CD14-positive monocyte (primary cell): Measurements from ENCODE around the gene TNFRSF12A. TPM values are rescaled to one million over a fixed set of nuclear protein-coding genes. Genes with fewer than 3 reads are reported as not detected.

Experiments
- DNase-seq, 3 donors: peaks; one replicate each; pipeline ENCODE4 v3.0.0-alpha.2; 2011 to 2022
- H2AFZ ChIP-seq: 2 replicates; pipeline ENCODE4 v1.6.0; 2012; ENCODE audit warnings: mild to moderate bottlenecking, low read depth, low read length, inconsistent platforms; ENCODE audit not compliant: insufficient read depth, poor library complexity, severe bottlenecking
- H3K27ac ChIP-seq, 2 donors: 1 replicate in 1 of 2; 2 replicates in 1 of 2; pipeline ENCODE4 v1.5.1; 2012 to 2013; ENCODE audit warnings: low read length in 2 of 2, control low read depth in 1 of 2, inconsistent platforms in 1 of 2, low read depth in 1 of 2, mild to moderate bottlenecking in 1 of 2
- H3K27me3 ChIP-seq, 2 donors: one replicate each; pipeline versions ENCODE4 v1.6.0 to v1.6.1; 2011 to 2013; ENCODE audit warnings: low read length in 2 of 2; ENCODE audit not compliant: control insufficient read depth in 2 of 2, insufficient read depth in 2 of 2
- H3K36me3 ChIP-seq, 2 donors: replicated peaks in 1 of 2; 1 replicate in 1 of 2; 2 replicates in 1 of 2; pipeline versions ENCODE4 v1.5.1 to v1.6.1; 2012 to 2013; ENCODE audit warnings: low read length in 2 of 2, control low read depth in 1 of 2, inconsistent platforms in 1 of 2, mild to moderate bottlenecking in 1 of 2; ENCODE audit not compliant: insufficient read depth in 2 of 2, control insufficient read depth in 1 of 2
- H3K4me1 ChIP-seq, 2 donors: 1 replicate in 1 of 2; 2 replicates in 1 of 2; pipeline versions ENCODE4 v1.5.1 to v1.6.1; 2012 to 2013; ENCODE audit warnings: low read length in 2 of 2, control low read depth in 1 of 2, inconsistent platforms in 1 of 2, mild to moderate bottlenecking in 1 of 2, moderate library complexity in 1 of 2; ENCODE audit not compliant: insufficient read depth in 2 of 2, control insufficient read depth in 1 of 2
- H3K4me2 ChIP-seq: replicated peaks from 2 replicates; pipeline ENCODE3; 2012; ENCODE audit warnings: low read length, moderate library complexity, mild to moderate bottlenecking; ENCODE audit not compliant: poor library complexity, severe bottlenecking; ENCODE audit errors: extremely low read depth
- H3K4me3 ChIP-seq, 3 experiments: fragments of 200-600 bp in 1 of 3; sonication (generic) in 1 of 3; replicated peaks in 1 of 3; 1 replicate in 2 of 3; 2 replicates in 1 of 3; pipeline ENCODE4 v1.5.1; 2011 to 2013; ENCODE audit warnings: low read length in 3 of 3, mild to moderate bottlenecking in 3 of 3, control low read depth in 2 of 3, low read depth in 2 of 3, inconsistent platforms in 1 of 3, moderate library complexity in 1 of 3
- H3K79me2 ChIP-seq: 2 replicates; pipeline ENCODE4 v1.6.0; 2012; ENCODE audit warnings: mild to moderate bottlenecking, control low read depth, inconsistent platforms, low read length, moderate library complexity; ENCODE audit not compliant: insufficient read depth
- H3K9ac ChIP-seq: 2 replicates; pipeline ENCODE4 v1.6.0; 2017; ENCODE audit warnings: low read length, mild to moderate bottlenecking; ENCODE audit not compliant: insufficient read depth, poor library complexity, severe bottlenecking
- H3K9me3 ChIP-seq, 2 donors: replicated peaks in 1 of 2; 1 replicate in 1 of 2; 2 replicates in 1 of 2; pipeline versions ENCODE4 v1.5.1 to v1.6.1; 2012 to 2013; ENCODE audit warnings: low read length in 2 of 2, control low read depth in 1 of 2; ENCODE audit not compliant: control insufficient read depth in 1 of 2, insufficient read depth in 1 of 2
- H4K20me1 ChIP-seq: 2 replicates; pipeline ENCODE4 v1.6.0; 2012; ENCODE audit warnings: mild to moderate bottlenecking, low read length, control low read depth, moderate library complexity; ENCODE audit not compliant: insufficient read depth
- H3K27ac Mint-ChIP-seq, 7 donors: one replicate each; pipeline ENCODE4 v1.8.0; 2020; ENCODE audit warnings: mild to moderate bottlenecking in 7 of 7, mixed read lengths in 7 of 7, moderate library complexity in 6 of 7, inconsistent platforms in 2 of 7
- H3K27me3 Mint-ChIP-seq, 3 donors: one replicate each; pipeline ENCODE4 v1.8.0; 2021 to 2022; ENCODE audit warnings: low read depth in 3 of 3, mild to moderate bottlenecking in 3 of 3, mixed read lengths in 3 of 3, moderate library complexity in 3 of 3, inconsistent platforms in 1 of 3
- H3K36me3 Mint-ChIP-seq, 2 donors: one replicate each; pipeline ENCODE4 v1.8.0; 2020; ENCODE audit warnings: mixed read lengths in 2 of 2, inconsistent platforms in 1 of 2, mild to moderate bottlenecking in 1 of 2
- H3K4me1 Mint-ChIP-seq: one replicate; pipeline ENCODE4 v1.8.0; 2020; ENCODE audit warnings: mild to moderate bottlenecking, mixed read lengths
- H3K4me3 Mint-ChIP-seq, 2 donors: one replicate each; pipeline ENCODE4 v1.8.0; 2020; ENCODE audit warnings: mild to moderate bottlenecking in 2 of 2, mixed read lengths in 2 of 2, moderate library complexity in 1 of 2
- H3K9me3 Mint-ChIP-seq, 7 donors: one replicate each; pipeline ENCODE4 v1.8.0; 2020 to 2022; ENCODE audit warnings: mixed read lengths in 7 of 7, mild to moderate bottlenecking in 6 of 7, moderate library complexity in 6 of 7, inconsistent platforms in 2 of 7
- WGBS: methylation state at CpG from one replicate; pipeline ENCODE4 v1.1.5; 2013; ENCODE audit warnings: missing lambda C conversion rate; ENCODE audit not compliant: insufficient coverage; 5-methylcytosine and 5-hydroxymethylcytosine counted together
- intact Hi-C, 2 donors: fragments of 100-400 bp; cut with micrococcal nuclease; formaldehyde crosslinking; loops; one replicate each; pipeline versions ENCODE4 v1.15.0 to v1.15.1; 2023
- polyA plus RNA-seq, 3 donors: library from polyadenylated mRNA; depleted of rRNA in 1 of 3; unstranded in 2 of 3; stranded (reverse) in 1 of 3; fragments of 300-500 nt in 2 of 3; fragments of >200 nt in 1 of 3; fragmentation: Illumina TruSeq in 2 of 3; gene quantifications; 1 replicate in 2 of 3; 2 replicates in 1 of 3; pipeline ENCODE4 v1.2.3, GENCODE V29; 2012 to 2021
- TF ChIP-seq, protein P1 (sequence below): fragments of 200-600 bp; IDR thresholded peaks from one replicate; pipeline ENCODE4 v1.8.0; 2022; ENCODE audit warnings: antibody characterized with exemption, mild to moderate bottlenecking

Gene TNFRSF12A
- polyA plus RNA-seq, 3 donors: 2.9 to 6.2 (median 5.7) TPM

- no peak overlapping the region for H3K4me3 ChIP-seq
- H3K79me2 ChIP-seq: no peaks in the 10 kb centered on the region
- H3K4me1 ChIP-seq: peaks cover 8 to 9% of the 10 kb centered on the region in 2 donors
- intact Hi-C loops: loop anchor here in 1 of 2 donors (2.0 kb wide), 1 partner anchor 14 kb away; no protein-coding TSS in a partner anchor
- TF ChIP-seq, protein P1, sequence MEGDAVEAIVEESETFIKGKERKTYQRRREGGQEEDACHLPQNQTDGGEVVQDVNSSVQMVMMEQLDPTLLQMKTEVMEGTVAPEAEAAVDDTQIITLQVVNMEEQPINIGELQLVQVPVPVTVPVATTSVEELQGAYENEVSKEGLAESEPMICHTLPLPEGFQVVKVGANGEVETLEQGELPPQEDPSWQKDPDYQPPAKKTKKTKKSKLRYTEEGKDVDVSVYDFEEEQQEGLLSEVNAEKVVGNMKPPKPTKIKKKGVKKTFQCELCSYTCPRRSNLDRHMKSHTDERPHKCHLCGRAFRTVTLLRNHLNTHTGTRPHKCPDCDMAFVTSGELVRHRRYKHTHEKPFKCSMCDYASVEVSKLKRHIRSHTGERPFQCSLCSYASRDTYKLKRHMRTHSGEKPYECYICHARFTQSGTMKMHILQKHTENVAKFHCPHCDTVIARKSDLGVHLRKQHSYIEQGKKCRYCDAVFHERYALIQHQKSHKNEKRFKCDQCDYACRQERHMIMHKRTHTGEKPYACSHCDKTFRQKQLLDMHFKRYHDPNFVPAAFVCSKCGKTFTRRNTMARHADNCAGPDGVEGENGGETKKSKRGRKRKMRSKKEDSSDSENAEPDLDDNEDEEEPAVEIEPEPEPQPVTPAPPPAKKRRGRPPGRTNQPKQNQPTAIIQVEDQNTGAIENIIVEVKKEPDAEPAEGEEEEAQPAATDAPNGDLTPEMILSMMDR: no peak
- no peak overlapping the region for H3K4me2 ChIP-seq
- H3K9me3 ChIP-seq: no peaks in the 10 kb centered on the region
- DNase-seq: no peak
- H3K27ac Mint-ChIP-seq: peak overlapping the region in 1 of 7 donors; percentile 11
- H3K27ac ChIP-seq: no peak overlapping the region
- no peak overlapping the region for H3K9ac ChIP-seq
- H3K36me3 Mint-ChIP-seq: no peaks in the 10 kb centered on the region
- peaks cover 0 to 22% (median 16%) of the 10 kb centered on the region in 3 donors for H3K27me3 Mint-ChIP-seq
- peaks cover 7% of the 10 kb centered on the region for H3K4me1 Mint-ChIP-seq
- no peaks in the 10 kb centered on the region for H4K20me1 ChIP-seq
- H3K36me3 ChIP-seq: no peaks in the 10 kb centered on the region
- WGBS: 100% methylated on average over 2 of the region's 4 CpGs
- no peak overlapping the region for H2AFZ ChIP-seq
- H3K9me3 Mint-ChIP-seq: peaks cover 0 to 3% (median 0%) of the 10 kb centered on the region in 7 donors
- peaks cover 0 to 2% of the 10 kb centered on the region in 2 donors for H3K27me3 ChIP-seq
- peak overlapping the region in 1 of 2 donors; percentile 53 for H3K4me3 Mint-ChIP-seq
These were observed 19.6 kb upstream of the TNFRSF12A start for GRCh38 chr16:3000540-3000939.

DNA sequence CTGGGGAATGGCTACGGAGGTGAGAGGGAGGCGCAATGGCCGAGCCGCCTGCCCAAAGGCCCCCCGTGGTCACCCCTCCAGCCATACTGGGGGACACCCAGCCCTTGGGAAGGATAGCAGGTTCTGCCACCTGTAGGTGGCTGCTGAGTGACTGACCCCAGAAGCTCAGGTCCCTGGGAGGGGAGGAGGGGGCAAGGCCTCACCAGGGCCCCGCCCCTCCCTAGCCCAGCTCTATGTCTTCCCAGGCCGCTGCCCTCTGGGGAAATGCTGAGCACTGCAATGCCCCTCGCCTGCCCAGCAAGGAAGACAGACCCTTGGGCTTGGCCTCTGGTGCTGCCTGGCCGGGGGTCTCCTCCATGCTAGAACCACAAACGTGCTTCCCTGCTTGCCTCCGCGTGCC lies 18.9 kb upstream of the TNFRSF12A start:
- H3K36me3 Mint-ChIP-seq: peaks cover 0 to under 1% of the 10 kb centered on the region in 2 donors
- peaks cover 0 to 24% (median 16%) of the 10 kb centered on the region in 3 donors for H3K27me3 Mint-ChIP-seq
- Histone ChIP-seq H3K79me2 (no peaks in the 10 kb centered on the region), H3K4me1 (peaks cover 16 to 17% of the 10 kb centered on the region in 2 donors), H4K20me1 (no peaks in the 10 kb centered on the region), H3K9me3 (no peaks in the 10 kb centered on the region), H3K4me2 (no peak overlapping the region), H3K27ac (no peak overlapping the region), H3K27me3 (peaks cover 0 to 2% of the 10 kb centered on the region in 2 donors), H3K9ac (no peak overlapping the region), H3K4me3 (no peak overlapping the region), H2AFZ (no peak overlapping the region), H3K36me3 (no peaks in the 10 kb centered on the region)
- TF ChIP-seq, protein P1: no peak
- peaks cover 14% of the 10 kb centered on the region for H3K4me1 Mint-ChIP-seq
- DNase-seq: no peak
- H3K9me3 Mint-ChIP-seq: peaks cover 0 to 3% (median 0%) of the 10 kb centered on the region in 7 donors
- intact Hi-C loops: loop anchor here in 1 of 2 donors (2.0 kb wide), 1 partner anchor 13 kb away; no protein-coding TSS in a partner anchor
- 91% methylated on average over 11 of the region's 12 CpGs for WGBS
- peak overlapping the region in 1 of 2 donors; percentile 48 for H3K4me3 Mint-ChIP-seq
- H3K27ac Mint-ChIP-seq: peak overlapping the region in 1 of 7 donors; percentile 48
